Activated CD4-positive, alpha-beta T cell treated with anti-CD3 and anti-CD28 coated beads for 1 hour (primary cell): ENCODE results near the gene PSAPL1.

Experiments
- DNase-seq: peaks from one replicate; pipeline ENCODE4 v3.0.0-alpha.2; 2020

Gene PSAPL1

DNA sequence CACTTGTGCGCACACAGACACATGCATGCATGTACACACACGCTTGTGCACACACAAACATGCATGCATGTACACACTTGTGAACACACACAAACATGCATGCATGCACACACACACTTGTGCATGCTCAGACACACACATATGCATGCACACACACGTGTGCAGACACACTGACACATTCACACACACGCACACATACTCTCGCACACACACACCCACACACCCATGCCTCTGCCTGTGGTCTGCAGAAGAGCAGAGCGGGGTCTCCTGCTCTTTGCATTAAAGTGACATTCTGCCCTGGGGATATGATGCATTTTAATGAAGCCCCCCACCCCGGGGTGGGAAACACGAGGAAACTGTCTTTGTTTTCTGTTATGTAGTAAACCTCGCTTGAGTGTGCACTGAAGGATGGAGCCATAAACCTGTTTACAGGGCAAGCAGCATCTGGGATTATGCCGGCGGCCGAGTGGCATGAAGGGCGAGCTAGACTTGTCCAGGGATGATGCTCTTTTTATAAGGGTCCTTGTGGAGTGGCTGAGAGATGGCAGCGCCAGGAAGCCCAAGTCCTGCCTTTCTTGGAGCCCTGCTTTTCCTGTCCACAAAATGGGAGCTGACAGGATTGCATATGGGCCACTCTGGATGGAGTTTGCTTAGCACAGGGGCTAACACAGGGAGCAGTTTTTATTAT, 17.8 kb downstream of the PSAPL1 start:
- DNase-seq, result peak; percentile 2

DNA sequence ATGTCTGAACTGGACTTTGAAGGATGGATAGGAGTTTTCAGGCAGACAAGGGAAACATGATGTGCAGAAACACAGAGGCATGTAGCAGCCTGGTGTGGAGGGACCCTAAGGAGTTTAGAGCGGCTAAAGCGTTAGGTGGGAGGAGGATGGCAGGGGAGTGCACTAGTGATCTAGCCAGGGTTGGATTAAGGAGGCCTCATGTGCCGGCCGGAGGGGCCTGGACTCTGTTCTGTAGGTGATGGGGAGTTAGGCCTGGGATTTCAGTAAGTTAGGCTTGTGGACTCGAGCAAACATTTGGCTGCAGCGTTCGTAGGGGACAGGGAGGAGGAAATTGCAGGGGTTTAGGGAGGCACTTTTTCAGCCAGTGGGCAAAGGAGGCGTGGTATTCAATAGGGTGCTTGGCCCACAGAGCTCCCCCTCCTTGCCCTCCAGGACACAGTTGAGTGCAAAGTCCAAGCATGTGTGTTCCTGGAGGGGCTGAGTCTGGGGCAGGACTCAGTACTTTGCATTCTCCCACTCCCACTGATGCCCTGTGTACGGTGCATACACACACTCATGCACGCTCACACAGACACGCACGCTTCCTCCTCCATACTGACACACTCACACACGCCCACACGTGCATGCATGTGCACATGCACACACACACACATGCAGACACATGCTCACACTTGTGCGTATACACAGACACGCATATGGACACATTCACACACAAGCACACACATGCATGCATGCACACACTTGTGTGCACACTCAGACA, 18.6 kb downstream of the PSAPL1 start:
- no peak for DNase-seq

DNA sequence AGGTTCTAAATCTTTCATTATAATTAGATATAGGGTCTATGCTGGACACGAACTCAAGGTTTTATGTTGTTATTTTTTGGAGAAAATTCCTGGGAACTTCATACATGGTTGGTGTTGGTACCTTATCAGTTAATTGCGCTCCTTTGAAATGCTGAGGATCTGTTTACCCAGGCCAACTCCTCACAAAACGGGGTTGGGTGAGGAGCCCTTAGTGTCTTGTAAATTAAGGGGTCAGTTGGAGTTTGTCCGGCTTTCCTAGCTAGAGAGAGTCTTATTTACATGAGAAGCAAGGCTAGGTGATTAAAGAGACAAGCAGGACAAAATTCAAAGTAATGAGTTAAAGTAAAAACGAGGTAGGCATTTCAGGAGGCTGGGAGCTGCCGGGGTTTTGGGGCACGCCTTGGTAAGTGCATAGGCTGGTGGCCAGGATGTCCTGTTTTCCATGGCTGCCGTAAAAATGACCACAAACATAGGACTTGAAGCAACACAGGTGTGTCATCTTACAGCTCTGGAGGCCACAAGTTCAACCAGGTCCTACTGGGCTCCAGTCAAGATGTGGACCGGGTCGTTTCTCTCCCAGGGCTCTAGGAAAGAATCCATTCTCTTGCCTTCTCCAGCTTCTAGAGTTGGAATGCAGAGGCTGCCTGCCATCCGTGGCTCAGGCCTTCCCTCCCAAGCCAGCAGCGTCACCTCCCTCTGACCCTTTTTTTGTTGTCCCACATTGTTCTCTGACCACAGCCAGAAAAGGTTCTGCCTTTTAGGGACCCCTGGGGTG, 19.8 kb downstream of the PSAPL1 start:
- no peak for DNase-seq

DNA sequence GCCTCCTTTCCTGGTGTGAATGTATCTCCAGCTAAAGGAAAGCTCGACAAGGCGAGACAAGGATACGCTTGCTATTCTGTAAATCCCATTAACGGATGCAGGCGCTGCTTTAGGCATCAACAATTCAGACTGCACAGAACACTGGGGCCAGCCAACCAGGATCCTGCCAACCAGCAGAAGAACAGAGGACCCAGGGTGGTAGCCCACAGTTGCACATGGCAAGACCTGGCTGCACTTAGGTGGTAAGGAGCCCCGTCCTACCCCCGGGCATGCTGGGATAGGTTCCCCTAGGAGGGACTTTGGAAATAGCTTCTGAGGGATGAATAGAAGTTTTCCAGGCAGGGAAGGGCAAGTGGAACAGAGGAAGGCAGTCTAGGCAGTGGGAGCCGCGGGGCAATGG, 20.7 kb downstream of the PSAPL1 start:
- DNase-seq, result no peak

GRCh38 chr4:7412554-7412912, 22.2 kb downstream of the PSAPL1 start:
- no peak for DNase-seq

DNA sequence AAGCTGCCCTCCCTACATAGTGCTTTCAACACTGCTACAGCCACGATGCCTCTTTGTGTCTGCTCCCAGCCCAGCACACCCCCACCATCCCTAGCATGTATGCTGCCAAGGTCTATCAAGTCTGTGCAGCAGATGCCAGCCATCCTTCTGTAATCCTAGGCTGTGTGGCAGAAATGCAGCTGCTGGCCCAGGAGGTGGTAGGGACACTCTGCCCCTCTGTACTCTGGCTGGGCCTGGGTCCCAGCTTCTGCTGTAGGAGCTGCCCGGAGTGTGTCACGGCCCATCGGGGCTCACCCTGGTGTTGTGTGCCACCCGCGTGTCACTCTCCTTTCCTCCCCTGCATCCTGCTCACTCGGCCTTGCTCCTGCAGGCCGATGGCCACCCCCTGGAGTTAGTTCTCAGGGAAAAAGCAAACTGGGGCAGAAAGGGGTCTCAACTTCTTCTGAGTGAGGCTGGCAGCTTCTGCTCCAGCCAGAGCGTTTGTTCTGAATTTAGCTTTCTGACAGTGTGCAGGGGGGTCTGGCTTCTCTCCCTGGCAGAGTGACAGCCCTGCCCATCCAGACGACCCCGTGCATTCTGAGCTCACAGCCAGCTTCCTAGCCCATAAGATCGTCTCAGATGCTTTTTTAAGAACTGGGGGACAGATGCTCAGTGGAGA, 22.7 kb downstream of the PSAPL1 start:
- no peak for DNase-seq

DNA sequence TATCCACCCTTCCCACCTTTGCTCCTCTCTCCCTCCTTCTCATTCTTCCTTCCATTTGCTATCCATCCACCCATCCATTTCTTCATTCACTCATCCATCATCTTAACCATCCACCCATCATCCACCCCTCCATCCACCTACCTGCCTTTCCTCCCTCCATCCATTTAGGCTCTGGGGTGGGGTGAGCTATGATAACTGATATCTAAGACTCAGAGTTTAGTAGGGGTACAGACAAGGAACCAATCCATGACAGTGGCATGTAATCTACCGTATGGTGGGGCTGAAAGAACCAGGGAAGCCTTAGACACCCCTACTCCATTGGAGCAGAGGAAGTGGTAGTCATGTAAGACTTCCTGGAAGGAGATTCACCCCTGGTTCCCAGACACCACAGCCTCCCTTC, 23.2 kb downstream of the PSAPL1 start:
- DNase-seq, result no peak

GRCh38 chr4:7410446-7410845, 24.3 kb downstream of the PSAPL1 start:
- DNase-seq, result no peak

DNA sequence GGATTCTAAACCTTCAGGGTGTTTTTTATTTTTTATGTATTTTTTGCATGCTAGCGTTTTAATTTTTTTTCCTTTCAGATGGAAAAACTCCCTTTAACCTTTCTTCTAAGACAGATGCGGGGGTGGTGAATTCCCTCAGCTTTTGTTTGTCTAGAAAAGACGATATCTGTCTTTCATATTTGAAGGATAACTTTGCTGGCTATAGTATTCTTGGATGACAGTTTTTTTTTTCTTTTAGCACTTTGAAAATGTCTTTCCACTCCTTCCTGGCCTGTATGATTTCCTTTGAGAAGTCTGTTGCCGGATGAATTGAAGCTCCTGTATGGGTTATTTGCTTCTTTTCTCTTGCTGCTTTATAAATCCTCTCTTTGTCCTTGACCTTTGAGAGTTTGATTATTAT, 26.6 kb downstream of the PSAPL1 start:
- no peak for DNase-seq

GRCh38 chr4:7403001-7403400, 31.7 kb downstream of the PSAPL1 start:
- DNase-seq, result no peak

DNA sequence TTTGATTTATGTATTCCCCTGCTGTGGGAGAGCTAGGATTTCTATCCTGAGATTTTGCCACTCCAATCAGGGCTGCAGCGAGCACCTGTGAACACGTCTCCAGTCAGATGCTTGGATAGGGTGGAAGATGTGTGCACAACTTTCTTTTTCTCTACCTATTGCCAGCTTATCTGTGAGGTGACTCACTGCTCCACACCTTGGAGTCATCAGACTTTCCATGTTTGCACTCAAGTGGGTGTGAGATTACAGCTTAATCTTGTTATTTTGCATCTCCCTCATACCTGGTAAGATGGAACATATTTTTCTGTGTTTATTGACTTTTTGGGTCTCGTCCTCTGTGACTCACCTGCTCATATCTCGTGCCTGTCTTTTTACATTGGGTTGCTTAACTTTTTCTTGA, 32.2 kb downstream of the PSAPL1 start:
- no peak for DNase-seq

- DNase-seq, result no peak
Observed at GRCh38 chr4:7400671-7401298, 33.9 kb downstream of the PSAPL1 start.

- no peak for DNase-seq
Observed at GRCh38 chr4:7399440-7400234, 35.1 kb downstream of the PSAPL1 start.

DNA sequence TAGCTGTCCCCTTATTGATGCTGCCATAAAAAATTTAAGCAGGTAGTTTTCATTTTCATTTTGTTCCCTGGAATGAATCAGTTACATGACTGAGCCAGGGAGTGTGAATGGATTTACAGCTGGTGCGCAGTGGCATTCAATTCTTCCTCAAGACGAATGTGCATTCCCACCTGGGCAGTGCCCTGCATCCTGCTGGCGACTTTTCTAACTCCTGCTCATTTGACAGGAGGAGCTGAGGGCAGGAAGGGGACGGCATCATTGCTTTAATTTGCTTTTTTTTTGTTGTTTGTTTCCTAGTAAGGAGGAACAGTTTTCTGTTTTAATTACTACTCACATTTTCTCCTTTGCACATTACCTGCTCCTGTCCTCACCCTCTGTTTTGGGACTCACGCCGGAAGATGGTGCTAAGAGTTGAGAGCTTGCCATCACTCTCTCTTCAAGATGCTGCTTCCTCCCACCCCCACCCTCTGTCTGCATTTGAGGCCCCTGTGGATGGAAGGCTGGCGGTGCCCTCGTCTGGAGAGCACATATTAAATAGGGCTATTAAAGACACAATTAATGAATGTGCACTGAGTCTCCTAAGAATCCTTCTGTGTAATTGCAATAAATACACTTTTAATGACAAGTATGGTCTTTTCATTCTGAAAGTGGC, 35.8 kb downstream of the PSAPL1 start:
- DNase-seq, result no peak

DNA sequence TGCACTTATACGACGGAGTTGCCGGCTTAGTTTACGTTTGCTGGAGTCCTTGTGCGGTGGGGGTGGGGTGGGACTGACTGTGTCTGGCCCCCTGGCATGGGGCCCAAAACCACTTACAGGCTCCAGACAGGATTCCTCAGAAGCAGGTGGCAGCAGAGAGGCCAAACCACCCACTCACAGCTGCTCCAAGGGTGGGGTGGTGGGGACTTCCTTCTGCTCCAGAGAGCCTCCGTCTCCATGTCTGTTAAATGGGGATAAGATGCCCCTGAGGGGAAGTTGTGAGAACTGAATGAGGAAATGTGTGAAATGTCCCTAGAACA, 36.7 kb downstream of the PSAPL1 start:
- no peak for DNase-seq

- DNase-seq, result peak; percentile 6
Observed at GRCh38 chr4:7397206-7398103, 37.3 kb downstream of the PSAPL1 start.

GRCh38 chr4:7396186-7396910, 38.4 kb downstream of the PSAPL1 start:
- DNase-seq, result no peak

DNA sequence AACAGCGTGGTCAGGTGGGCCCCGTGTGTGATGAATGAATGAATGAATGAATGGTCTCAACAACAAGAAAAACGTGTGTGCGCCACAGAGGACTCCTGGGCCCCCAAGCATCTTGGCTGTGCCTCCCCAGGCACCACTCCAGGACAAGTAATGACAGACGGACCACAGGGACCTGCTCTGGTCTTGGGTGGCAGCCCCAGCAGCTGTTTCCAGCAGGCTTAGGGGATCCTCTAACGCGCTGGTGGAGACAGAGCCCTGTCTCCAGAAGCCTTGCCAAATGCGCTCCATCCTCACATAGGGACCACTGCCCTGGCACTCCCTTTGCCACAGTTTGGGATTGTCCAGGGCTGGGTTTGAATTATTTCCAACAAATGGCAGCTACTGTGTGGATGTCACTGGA, 39.1 kb downstream of the PSAPL1 start:
- no peak for DNase-seq

GRCh38 chr4:7394681-7395451, 39.9 kb downstream of the PSAPL1 start:
- no peak for DNase-seq
